ENCODE measurements around the gene CYP11A1.

GRCh38 chr15:74388363-74388951, 21.0 kb upstream of the CYP11A1 start:
- TF ChIP-seq, protein P1, sequence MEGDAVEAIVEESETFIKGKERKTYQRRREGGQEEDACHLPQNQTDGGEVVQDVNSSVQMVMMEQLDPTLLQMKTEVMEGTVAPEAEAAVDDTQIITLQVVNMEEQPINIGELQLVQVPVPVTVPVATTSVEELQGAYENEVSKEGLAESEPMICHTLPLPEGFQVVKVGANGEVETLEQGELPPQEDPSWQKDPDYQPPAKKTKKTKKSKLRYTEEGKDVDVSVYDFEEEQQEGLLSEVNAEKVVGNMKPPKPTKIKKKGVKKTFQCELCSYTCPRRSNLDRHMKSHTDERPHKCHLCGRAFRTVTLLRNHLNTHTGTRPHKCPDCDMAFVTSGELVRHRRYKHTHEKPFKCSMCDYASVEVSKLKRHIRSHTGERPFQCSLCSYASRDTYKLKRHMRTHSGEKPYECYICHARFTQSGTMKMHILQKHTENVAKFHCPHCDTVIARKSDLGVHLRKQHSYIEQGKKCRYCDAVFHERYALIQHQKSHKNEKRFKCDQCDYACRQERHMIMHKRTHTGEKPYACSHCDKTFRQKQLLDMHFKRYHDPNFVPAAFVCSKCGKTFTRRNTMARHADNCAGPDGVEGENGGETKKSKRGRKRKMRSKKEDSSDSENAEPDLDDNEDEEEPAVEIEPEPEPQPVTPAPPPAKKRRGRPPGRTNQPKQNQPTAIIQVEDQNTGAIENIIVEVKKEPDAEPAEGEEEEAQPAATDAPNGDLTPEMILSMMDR (IDR thresholded peaks at IDR 0.05; ENCODE audit: insufficient read depth, low read length) = no peak
- no peak for TF ChIP-seq POLR2AphosphoS5 (IDR thresholded peaks at IDR 0.05; ENCODE audit: low read depth)

All from HL-60 (cell line).